Vagina (tissue), 2 donors: ENCODE measurements around the gene ANKZF1. TPM values are rescaled to one million over a fixed set of nuclear protein-coding genes. Genes with fewer than 3 reads are reported as not detected.
A peak's percentile ranks its signal among the peaks of the same experiment; 100 is the strongest.

Experiments used
- DNase-seq, 2 donors: peaks; one replicate each; pipeline ENCODE4 v3.0.0-alpha.2; 2017; ENCODE audit errors: extremely low spot score in 2 of 2
- H3K27ac ChIP-seq: fragments of 200-600 bp; sonication (generic); one replicate; pipeline ENCODE4 v1.5.1; 2019
- H3K27me3 ChIP-seq: fragments of 200-600 bp; sonication (generic); one replicate; pipeline ENCODE4 v1.5.1; 2019
- H3K36me3 ChIP-seq, 2 donors: fragments of 200-600 bp; sonication (generic); one replicate each; pipeline ENCODE4 v1.5.1; 2017 to 2019
- H3K4me1 ChIP-seq: fragments of 200-600 bp; sonication (generic); one replicate; pipeline ENCODE4 v1.5.1; 2019
- H3K4me3 ChIP-seq, 2 donors: fragments of 200-600 bp; sonication (generic); 1 replicate in 1 of 2; 2 replicates in 1 of 2; pipeline ENCODE4 v1.5.1; 2016 to 2019
- H3K9me3 ChIP-seq: fragments of 200-600 bp; sonication (generic); one replicate; pipeline ENCODE4 v1.5.1; 2019
- CTCF ChIP-seq, 3 experiments: fragments of 450-650 bp in 2 of 3; fragments of 200-600 bp in 1 of 3; sonication (generic) in 1 of 3; IDR thresholded peaks; one replicate each; pipeline ENCODE4 v1.5.1; 2017 to 2019; ENCODE audit warnings: antibody characterized with exemption in 3 of 3, mild to moderate bottlenecking in 2 of 3, moderate library complexity in 2 of 3
- POLR2A ChIP-seq, 2 donors: fragments of 450-650 bp; IDR thresholded peaks; one replicate each; pipeline ENCODE4 v1.6.1; 2017; ENCODE audit warnings: antibody characterized with exemption in 2 of 2, mild to moderate bottlenecking in 2 of 2, moderate library complexity in 2 of 2
- POLR2AphosphoS5 ChIP-seq, 2 donors: sonication (generic); formaldehyde crosslinking; IDR thresholded peaks; one replicate each; pipeline ENCODE4 v1.9.0; 2017; ENCODE audit warnings: antibody characterized with exemption in 2 of 2, mild to moderate bottlenecking in 2 of 2, low read depth in 1 of 2; ENCODE audit not compliant: insufficient read depth in 1 of 2
- intact Hi-C: fragments of 100-400 bp; cut with DNase I; formaldehyde crosslinking; loops from one replicate; pipeline ENCODE4 v1.15.1; 2023
- total RNA-seq: library from RNA; depleted of rRNA; stranded (reverse); fragments of >200 nt; gene quantifications from one replicate; pipeline ENCODE4 v1.2.3, GENCODE V29; 2016

ANKZF1 gene
- total RNA-seq, 1 donor from 2014 or later: 98.7 TPM

DNA sequence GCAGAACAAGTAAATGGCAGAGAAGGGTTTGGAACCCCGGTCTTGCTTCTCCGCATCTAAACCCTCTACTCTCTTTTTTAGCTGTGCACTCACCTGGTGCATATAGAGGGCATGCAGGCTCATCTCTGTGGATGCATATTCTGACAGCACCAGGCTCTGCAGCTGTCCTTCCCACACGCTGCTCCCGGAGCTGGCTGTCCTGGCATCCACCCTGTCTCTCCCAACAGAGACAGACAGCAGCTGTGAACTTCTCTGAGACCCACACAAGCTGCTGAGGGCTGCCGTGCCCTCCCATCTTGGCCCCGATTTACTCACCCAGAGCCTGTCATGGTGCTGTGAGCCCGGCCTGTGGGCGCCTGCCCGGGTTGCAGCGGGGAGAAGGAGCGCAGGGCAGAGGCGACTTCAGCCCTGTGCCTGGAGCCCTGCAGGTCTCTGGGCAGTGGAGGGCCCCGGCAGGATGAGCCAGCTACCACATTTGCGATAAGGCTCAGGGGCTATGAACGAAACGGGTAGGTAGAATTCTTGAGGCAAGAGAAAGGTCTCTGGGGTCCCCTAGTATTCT, 7.6 kb upstream of the ANKZF1 start:
- TF ChIP-seq POLR2AphosphoS5 (IDR thresholded peaks at IDR 0.05; ENCODE audit: insufficient read depth in 1 of 2, low read depth in 1 of 2) (no peak), CTCF (IDR thresholded peaks at IDR 0.05) (no peak), POLR2A (IDR thresholded peaks at IDR 0.05) (no peak)

DNA sequence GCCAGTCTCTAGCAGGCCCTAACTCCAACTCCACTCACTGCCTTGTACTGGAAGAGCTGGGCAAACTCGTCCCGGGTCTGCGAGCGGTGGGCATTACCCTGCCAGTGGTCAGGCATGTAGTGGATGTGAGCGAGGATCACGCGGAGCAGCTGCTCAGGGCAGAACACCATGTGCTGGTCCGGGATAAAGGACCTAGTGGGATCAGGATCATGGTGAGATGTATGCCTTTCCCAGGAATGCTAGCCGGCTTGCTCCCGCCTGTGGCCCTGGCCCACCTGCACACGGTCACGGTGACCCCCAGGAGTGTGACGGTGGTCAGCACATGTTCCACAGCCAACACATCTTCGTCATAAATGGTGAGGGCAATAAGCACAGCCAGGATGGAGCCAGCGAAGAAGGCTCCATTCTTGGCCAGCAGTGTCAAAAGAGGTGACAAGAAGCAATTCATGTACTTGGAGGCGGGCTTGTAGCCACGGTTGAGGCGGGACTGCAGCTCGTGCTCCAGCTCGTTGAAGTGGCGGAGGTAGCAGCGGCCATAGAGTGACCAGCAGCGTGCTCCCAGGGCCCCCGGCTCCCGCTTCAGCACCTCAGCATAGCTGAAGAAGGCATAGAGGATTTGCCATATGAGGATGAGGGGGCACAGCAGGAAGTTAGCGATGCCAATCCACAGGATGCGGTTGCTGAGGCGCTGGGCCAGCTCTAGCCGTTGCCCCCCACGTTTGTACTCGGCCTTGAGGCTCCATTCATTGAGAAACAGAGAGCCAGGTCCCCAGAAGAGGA, 5.6 kb upstream of the ANKZF1 start:
- Histone ChIP-seq H3K4me1 (peaks cover 32% of the 10 kb centered on the region), H3K27ac (no peak overlapping the region), H3K27me3 (no peaks in the 10 kb centered on the region), H3K4me3 (no peak overlapping the region), H3K36me3 (peaks cover 12 to 72% of the 10 kb centered on the region in 2 donors), H3K9me3 (no peaks in the 10 kb centered on the region)
- intact Hi-C loops: no loop called here
- DNase-seq: no peak
- TF ChIP-seq POLR2A (IDR thresholded peaks at IDR 0.05) (no peak), POLR2AphosphoS5 (IDR thresholded peaks at IDR 0.05; ENCODE audit: insufficient read depth in 1 of 2, low read depth in 1 of 2) (no peak), CTCF (IDR thresholded peaks at IDR 0.05) (no peak)

More for the DNA sequence above, 7.6 kb upstream of the ANKZF1 start:
- H3K4me1 ChIP-seq: peaks cover 26% of the 10 kb centered on the region
- DNase-seq: no peak
- intact Hi-C loops: no loop called here
- H3K36me3 ChIP-seq: peaks cover 12 to 72% of the 10 kb centered on the region in 2 donors
- H3K9me3 ChIP-seq: no peaks in the 10 kb centered on the region
- no peak overlapping the region for H3K4me3 ChIP-seq
- no peaks in the 10 kb centered on the region for H3K27me3 ChIP-seq
- H3K27ac ChIP-seq: no peak overlapping the region

GRCh38 chr2:219225350-219225749, 4.3 kb upstream of the ANKZF1 start:
- Histone ChIP-seq H3K9me3 (no peaks in the 10 kb centered on the region), H3K27me3 (no peaks in the 10 kb centered on the region), H3K36me3 (peaks cover 12 to 65% of the 10 kb centered on the region in 2 donors), H3K4me1 (peaks cover 24% of the 10 kb centered on the region), H3K4me3 (no peak overlapping the region), H3K27ac (no peak overlapping the region)
- intact Hi-C loops: no loop called here
- no peak for TF ChIP-seq CTCF (IDR thresholded peaks at IDR 0.05)
- no peak for TF ChIP-seq POLR2A (IDR thresholded peaks at IDR 0.05)
- no peak for DNase-seq

DNA sequence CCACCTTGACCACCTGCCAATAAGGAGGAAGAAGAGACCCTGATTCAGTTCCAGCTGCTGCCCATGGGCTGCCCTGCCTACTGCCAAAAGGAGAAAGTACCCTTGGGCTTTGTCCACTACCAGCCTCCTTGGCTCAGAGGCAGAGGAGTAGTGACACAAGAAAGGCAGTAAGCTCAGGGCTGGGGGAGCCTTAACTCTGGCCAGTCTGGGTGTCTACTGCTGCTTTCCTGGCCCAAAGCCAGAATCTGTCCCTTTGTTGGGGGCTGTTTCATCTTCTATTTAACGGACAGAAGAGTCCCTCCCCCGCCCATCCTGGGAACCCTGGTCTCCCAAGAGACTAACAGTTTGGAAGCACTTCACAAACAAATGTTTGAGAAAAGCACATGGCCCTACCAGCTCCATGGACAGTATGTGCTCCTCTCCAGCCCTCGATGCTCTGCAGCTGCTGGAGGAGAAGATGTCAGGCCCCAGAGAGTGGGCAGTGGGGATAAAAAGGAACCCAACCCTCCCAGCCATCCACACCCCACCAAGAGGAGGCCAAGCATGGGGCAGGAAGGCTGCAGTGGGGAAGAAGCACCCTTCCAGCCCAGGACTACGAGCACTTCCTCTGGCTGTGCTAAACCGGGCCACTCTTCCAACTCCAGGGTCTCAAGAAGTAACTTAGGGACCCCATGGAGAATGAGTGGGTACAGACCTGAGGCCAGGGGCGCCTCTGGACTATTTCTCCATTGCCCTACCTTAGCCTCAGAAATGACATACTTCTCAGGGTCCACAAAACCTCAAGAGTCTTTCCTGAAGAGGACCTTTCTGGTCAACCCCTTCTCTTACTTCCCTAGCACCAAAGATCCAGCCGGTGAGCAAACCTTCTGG, 1.3 kb upstream of the ANKZF1 start:
- intact Hi-C loops: no loop called here
- Histone ChIP-seq H3K9me3 (no peaks in the 10 kb centered on the region), H3K27me3 (no peaks in the 10 kb centered on the region), H3K4me3 (peak overlapping the region; percentile 64 to 85), H3K36me3 (peaks cover 12 to 53% of the 10 kb centered on the region in 2 donors), H3K4me1 (peaks cover 46% of the 10 kb centered on the region), H3K27ac (peak overlapping the region; percentile 83)
- DNase-seq: no peak
- TF ChIP-seq POLR2AphosphoS5 (IDR thresholded peaks at IDR 0.05; ENCODE audit: insufficient read depth in 1 of 2, low read depth in 1 of 2) (no peak), CTCF (IDR thresholded peaks at IDR 0.05) (no peak), POLR2A (IDR thresholded peaks at IDR 0.05) (no peak)
